ENCODE measurements around the gene CA11. TPM values are rescaled to one million over a fixed set of nuclear protein-coding genes. Genes with fewer than 3 reads are reported as not detected.
A peak's percentile ranks its signal among the peaks of the same experiment; 100 is the strongest.

The CA11 gene
- total and polyA plus RNA-seq, 9 of the 15 experiments (the other 6 are each of a cell fraction or from before 2014, with no cell fraction given): 2.9 to 19.9 (median 8.3) TPM

- no peak for TF ChIP-seq ZNF395 (CRISPR knock-in tag; IDR thresholded peaks at IDR 0.05)
- TF ChIP-seq CTCF (IDR thresholded peaks at IDR 0.05 in 2 of 3, conservative IDR thresholded peaks at IDR 0.05 in 1 of 3; ENCODE audit: insufficient read depth in 2 of 3, low read depth in 1 of 3, low read length in 3 of 3): no peak
- no peak for TF ChIP-seq ZNF41 (CRISPR knock-in tag; conservative IDR thresholded peaks at IDR 0.05)
- TF ChIP-seq STAT6 (CRISPR knock-in tag; IDR thresholded peaks at IDR 0.05): no peak
- no peak for TF ChIP-seq ZBTB8A (IDR thresholded peaks at IDR 0.05; ENCODE audit: partially characterized antibody)
- no peak for TF ChIP-seq XRCC3 (IDR thresholded peaks at IDR 0.05)
- no peak for TF ChIP-seq PYGO2 (tag; IDR thresholded peaks at IDR 0.05)
- TF ChIP-seq HES1 (IDR thresholded peaks at IDR 0.05; ENCODE audit: low read depth): no peak
- TF ChIP-seq OTX1 (CRISPR knock-in tag; IDR thresholded peaks at IDR 0.05): no peak
- no peak for TF ChIP-seq ZNF224 (CRISPR knock-in tag; IDR thresholded peaks at IDR 0.05)
- no peak for TF ChIP-seq ESRRA (IDR thresholded peaks at IDR 0.05; ENCODE audit: borderline replicate concordance, low read depth)
- TF ChIP-seq MAZ (CRISPR knock-in tag; conservative IDR thresholded peaks at IDR 0.05 in 1 of 2, IDR thresholded peaks at IDR 0.05 in 1 of 2): peak; percentile 17 to 50; a peak in 1 of 4 replicates
- no peak for TF ChIP-seq SMAD2 (IDR thresholded peaks at IDR 0.05; ENCODE audit: low read depth, low read length)
- TF ChIP-seq CBFA2T3 (IDR thresholded peaks at IDR 0.05): no peak
- TF ChIP-seq CLOCK (CRISPR knock-in tag; IDR thresholded peaks at IDR 0.05; ENCODE audit: borderline replicate concordance): no peak
- TF ChIP-seq SAFB2 (IDR thresholded peaks at IDR 0.05; ENCODE audit: borderline replicate concordance, low read depth, low read length, severe bottlenecking): no peak
- no peak for TF ChIP-seq ZNF12 (CRISPR knock-in tag; IDR thresholded peaks at IDR 0.05)
- no peak for TF ChIP-seq FOXP1 (CRISPR knock-in tag; IDR thresholded peaks at IDR 0.05)
These were observed 31.4 kb downstream of the CA11 start, which contains the start of gene FAM83E (continued) for GRCh38 chr19:48614436-48615230.

Data from K562 (cell line).